ENCODE data around the gene ANO9.

The ANO9 gene

GRCh38 chr11:372809-373715, 68.7 kb downstream of the ANO9 start:
- no peak for TF ChIP-seq ZNF274 (IDR thresholded peaks at IDR 0.05; ENCODE audit: low read depth, low read length)

GRCh38 chr11:371716-372590, 69.9 kb downstream of the ANO9 start:
- no peak overlapping the region for H3K4me3 ChIP-seq (ENCODE audit: low read length)
- TF ChIP-seq ZNF274 (IDR thresholded peaks at IDR 0.05; ENCODE audit: low read depth, low read length): no peak

More at GRCh38 chr11:372809-373715, 68.7 kb downstream of the ANO9 start:
- no peak overlapping the region for H3K4me3 ChIP-seq (ENCODE audit: low read length)

DNA sequence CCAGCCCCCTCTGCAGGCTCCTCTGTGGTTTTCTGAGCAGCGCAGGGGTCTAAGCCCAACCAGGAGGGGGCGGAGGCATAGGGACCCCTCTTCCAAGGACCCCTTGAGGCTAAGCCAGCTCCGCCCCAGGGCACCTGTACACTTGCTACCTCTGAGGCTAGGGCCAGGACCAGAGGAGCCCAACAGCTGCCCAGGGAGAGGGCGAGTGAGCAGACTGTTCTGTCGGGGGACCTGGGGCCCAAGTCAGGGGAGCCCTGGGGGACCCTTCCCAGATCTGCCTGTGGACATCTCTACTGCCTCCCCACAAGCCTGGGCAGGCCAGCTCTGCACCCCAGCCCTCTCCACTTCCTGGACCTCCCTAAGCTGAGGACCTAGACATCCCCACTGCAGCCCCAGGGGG, 70.8 kb downstream of the ANO9 start:
- no peak overlapping the region for H3K4me3 ChIP-seq (ENCODE audit: low read length)
- TF ChIP-seq ZNF274 (IDR thresholded peaks at IDR 0.05; ENCODE audit: low read depth, low read length): no peak

GRCh38 chr11:370070-370941, 71.5 kb downstream of the ANO9 start:
- no peak for TF ChIP-seq ZNF274 (IDR thresholded peaks at IDR 0.05; ENCODE audit: low read depth, low read length)
- no peak overlapping the region for H3K4me3 ChIP-seq (ENCODE audit: low read length)

DNA sequence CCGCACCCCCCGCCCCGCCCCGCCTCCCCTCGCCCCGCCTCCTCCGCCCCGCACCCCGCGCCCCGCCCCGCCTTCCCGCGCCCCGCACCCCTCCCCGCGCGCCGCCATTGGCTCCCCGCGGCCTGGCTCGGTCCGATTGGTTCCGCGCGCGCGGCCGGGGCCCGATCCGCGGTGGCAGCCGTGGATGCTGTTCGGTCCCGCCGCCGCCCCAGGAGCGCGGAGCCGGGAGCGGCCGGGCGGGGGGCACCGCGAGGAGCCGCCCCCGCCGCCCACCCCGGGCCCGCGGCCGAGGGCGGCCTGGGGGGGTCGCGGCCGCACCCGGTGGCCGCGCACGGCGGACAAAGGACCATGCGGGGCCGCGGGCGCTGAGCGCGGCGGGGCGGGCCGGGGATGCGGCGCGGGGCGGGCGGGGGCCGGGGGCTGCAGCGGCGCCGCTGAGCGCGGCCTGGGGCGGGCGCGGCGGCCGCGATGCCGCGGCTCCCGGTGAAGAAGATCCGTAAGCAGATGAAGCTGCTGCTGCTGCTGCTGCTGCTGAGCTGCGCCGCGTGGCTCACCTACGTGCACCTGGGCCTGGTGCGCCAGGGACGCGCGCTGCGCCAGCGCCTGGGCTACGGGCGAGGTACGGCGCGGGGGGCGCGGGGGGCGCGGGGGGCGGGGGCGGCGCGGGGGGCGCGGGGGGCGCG, 72.3 kb downstream of the ANO9 start, which contains the start of gene B4GALNT4:
Gene B4GALNT4, plus strand, starts transcription at position 164 of the 683 bp plus-strand sequence. Its CDS starts 305 bp downstream, at position 469.
- H3K4me3 ChIP-seq (ENCODE audit: low read length): no peak within 1 kb of the TSS
- TF ChIP-seq ZNF274 (IDR thresholded peaks at IDR 0.05; ENCODE audit: low read depth, low read length): no peak

DNA sequence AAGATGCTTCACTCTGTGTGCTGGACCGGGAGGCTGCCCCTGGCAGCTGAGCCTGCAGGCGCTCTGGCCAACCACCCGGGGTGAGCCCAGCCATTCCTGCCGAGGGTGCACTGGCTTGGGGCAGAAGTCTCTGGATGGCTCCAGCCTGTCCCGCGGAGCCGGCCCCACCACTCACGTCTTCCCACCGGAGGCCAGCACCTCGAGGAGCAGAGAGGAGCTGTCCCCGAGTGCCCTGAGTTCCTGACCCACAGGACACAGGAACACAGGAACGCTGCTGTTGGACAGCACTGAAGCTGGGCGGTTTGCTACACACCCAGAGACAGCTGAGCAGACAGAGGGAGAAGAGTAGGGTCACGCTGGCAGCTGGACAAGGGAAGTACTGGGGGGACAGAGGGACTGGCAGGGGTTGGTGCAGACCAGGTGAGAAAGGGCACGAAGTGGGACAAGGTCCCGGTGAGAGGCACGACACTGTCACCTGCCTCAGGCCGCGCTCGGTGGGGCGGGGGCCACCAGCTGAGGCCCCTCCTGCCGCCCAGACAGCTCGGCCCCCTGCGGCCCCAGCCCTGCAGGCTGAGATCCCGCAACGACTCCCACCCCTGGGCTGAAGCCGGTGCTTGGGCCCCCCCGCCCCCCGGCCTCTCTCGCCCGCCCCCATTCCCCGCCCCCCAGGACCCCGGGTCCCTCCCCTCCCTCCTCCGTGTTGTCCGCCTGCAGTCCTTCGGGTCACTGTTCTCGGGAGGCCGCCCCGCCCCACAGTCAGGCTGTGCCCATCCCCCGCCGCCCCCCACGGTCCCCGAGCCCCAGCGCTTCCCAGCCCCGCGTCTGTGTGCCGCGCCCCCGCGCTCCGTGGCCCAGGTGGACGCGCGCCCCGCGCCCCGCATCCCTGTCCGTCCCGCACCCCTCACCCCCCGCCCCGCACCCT, 73.1 kb downstream of the ANO9 start:
- no peak overlapping the region for H3K4me3 ChIP-seq (ENCODE audit: low read length)
- TF ChIP-seq ZNF274 (IDR thresholded peaks at IDR 0.05; ENCODE audit: low read depth, low read length): no peak

DNA sequence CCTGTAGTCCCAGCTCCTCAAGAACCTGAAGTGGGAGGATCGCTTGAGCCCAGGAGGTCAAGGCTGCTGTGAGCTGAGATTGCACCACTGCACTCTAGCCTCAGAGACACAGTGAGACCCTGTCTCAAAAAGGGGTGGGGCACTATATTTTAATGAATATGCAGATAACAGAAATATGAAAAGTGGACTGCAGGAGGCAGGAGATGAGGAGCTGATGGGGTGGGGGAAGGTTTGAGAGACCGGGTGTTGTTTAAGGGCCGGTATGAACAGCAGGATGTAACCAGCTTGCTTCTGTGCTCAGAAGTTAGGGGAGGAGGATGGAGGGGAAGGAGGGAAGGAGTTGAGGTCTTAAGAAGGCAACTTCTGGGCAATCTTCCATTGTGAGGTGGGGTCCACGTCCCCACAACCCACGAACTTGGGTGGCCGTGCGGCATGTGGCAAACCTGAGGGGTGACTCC, 73.8 kb downstream of the ANO9 start:
- H3K4me3 ChIP-seq (ENCODE audit: low read length): no peak overlapping the region
- no peak for TF ChIP-seq ZNF274 (IDR thresholded peaks at IDR 0.05; ENCODE audit: low read depth, low read length)

Measured in GM08714 (cell line).